NCI-H2107 (cell line): ENCODE data around the gene CTSD.

ENCODE experiments used
- DNase-seq: peaks from one replicate; lab custom pipeline; 2025; lab: John Stamatoyannopoulos, UW

The CTSD gene

GRCh38 chr11:1744891-1745700 lies 18.6 kb downstream of the CTSD start:
- no peak for DNase-seq

- DNase-seq = no peak
These were observed 19.4 kb downstream of the CTSD start for GRCh38 chr11:1744137-1744886.

GRCh38 chr11:1743585-1744136 lies 20.1 kb downstream of the CTSD start:
- DNase-seq = no peak

DNA sequence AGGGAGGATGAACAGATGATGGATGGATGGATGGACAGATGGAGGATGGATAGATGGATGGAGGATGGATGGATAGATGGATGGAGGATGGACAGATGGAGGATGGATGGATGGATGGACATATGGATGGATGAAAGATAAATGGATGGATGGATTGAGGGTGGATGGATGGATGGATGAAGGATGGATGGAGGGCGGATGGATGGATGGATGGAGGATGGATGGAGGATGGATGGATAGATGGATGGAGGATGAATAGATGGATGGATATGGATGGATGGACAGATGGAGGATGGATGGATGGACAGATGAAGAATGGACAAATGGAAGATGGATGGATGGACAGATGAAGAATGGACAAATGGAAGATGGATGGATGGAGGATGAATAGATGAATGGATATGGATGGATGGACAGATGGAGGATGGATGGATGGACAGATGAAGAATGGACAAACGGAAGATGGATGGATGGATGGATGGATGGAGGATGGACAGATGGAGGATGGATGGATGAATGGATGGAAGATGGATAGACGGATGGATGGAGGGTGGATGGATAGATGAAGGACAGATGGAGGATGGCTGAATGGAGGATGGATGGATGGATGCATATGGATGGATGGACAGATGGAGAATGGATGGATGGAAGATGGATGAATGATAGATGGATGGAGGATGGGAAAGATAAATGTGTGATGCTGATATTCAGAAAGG lies 20.7 kb downstream of the CTSD start:
- no peak for DNase-seq

DNA sequence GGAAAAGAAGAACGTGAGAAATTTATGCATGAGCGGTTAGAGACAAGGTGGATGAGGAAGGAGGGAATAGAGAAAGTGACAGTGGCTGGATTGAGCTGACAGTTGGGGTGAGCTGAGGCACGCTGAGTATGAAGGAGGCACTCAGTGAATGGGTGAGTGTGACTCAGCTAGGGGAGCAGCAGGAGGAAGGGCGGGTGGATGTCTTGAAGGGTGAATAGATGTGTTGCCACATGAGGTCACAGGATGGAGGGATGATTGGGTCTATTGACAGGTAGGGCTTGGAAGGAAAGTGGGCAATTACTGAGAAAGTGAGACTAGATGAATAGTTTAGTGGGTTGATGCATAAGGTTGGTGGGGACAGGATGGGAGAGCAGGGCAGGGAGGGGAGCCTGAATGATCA lies 21.4 kb downstream of the CTSD start:
- no peak for DNase-seq

DNA sequence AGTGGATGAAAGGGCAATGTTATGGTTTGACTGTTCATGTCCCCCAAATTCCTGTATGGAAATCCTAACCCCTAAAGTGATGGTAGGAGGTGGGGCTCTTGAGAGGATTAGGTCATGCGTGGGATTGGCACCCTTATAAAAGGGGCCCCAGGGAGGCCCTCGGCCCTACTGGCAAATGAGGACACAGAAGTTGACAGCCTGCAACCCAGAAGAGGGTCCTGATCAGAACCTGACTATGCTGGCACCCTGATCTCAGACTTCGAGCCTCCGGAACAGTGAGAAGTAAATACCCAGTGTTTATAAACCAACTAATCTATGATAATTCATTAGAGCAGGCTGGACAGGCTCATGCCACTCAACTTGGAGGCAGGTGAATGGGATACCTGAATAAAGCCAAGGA lies 22.0 kb downstream of the CTSD start:
- no peak for DNase-seq

DNA sequence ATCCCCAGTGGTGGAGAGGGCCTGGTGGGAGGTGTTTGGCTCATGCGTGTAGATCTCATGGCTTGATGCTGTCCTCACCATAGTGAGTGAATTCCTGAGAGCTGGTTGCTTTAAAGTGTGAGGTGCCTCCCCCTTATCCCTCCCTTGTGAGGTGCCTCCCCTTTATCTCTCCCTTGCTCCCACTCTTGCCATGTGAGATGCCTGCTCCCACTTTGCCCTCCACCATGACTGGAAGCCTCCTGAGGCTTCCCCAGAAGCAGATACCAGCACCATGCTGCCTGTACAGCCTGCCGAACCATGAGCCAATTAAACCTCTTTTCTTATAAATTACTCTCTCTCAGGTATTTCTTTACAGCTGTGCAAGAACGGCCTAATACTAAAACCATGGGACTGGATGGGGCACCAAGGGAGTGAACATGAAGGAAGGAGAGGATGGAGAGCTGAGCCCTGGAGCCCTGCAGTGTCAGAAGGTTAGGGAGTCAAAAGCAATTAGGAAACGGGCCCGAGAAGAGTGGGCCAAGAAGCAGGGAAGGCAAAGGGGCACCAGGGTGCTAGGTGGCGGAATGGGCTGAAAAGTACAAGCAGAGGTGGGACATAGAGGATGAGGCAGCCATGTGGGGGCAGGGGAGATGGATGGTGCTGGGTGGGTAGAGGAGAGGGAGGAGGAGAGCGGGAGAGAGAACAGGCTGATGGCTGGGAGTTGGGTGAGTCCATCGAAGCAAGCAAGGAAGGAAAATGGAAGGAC lies 22.8 kb downstream of the CTSD start:
- DNase-seq = no peak

DNA sequence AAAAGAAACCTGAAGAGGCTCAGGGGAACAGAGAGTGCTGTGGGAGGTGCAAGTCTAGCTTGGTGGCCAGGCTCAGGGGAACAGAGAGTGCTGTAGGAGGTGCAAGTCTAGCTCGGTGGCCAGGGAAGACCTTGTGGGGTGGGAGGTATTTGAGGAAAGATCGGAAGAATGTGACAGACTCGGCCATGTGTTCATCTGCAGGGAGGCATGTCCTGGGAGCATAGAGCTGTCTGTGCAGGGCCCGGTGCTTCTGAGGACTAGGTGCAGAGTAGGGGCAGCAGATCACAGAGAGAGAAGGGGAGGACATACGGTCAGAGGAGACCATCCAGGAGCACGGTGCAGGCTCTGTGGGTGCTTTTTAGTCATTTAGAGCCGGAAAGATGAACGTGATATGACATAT lies 24.2 kb downstream of the CTSD start:
- no peak for DNase-seq

DNA sequence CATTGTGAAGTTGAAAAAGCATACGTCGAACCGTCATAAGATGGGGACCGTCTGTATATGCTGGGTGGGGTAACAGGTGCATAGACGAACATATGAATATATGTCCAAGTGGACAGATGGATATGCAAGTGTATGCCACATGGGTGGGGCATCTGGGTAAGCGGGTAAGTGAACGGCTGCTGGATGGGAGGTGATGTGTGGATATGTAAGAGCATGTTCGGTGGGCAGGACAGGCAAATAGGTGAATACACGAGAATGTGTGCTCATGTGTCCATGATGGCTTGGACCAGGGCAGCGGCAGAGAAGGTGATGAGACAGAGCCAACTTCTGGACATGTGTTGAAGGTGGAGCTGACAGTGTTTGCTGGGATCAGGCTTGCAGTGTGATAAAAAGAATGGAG lies 25.3 kb downstream of the CTSD start:
- DNase-seq = no peak

DNA sequence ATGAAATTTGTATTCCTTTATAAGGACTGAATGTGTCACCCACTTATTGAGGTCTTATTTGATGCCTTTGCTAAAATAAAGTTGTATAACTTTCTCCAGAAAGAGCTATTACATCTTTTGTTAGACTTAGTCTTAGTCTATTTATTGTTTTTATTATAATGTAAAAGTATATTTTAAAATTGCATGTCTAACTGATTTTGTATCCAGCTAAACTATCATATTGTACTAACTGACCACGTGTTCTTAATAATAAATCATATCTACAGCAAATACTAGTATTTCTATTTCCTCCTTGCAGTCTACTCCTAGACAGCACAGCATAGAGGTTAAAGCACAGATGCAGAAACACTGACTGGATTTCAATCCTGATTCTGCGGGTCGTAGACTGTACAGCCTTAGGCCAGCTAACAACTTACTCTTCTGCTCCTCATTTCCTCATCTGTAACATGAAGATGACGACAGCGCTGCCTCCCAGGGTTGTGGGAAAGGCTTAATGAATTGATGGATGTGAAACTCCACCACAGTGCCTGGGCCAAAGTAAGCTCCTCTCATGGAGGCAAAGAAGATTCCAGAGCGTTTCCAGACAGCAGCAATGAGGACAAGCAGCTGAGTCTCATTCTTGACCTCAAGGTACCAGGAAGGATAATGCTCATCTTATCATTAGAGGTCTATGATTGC lies 26.5 kb downstream of the CTSD start:
- DNase-seq = no peak

GRCh38 chr11:1736447-1736992 lies 27.2 kb downstream of the CTSD start:
- DNase-seq = no peak

DNA sequence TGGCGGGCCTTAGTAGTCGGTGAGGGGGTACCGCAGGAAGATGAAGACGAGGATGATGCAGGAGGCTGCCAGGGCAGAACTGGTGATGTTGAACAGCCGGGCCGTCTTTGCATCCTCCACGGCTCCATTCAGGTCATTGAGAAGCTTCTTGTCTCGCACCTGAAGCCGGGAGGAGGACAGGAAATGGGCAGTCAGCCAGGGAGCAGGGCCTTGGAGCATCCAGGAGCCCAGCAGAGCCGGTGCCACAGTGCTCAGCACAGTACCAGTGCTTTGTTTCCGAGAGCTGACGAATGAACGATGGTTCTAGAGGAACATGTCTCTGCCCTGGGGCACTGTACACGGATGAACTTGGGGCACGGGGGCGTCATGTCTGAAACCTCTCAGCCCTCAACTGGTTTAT lies 28.5 kb downstream of the CTSD start:
- DNase-seq = no peak

DNA sequence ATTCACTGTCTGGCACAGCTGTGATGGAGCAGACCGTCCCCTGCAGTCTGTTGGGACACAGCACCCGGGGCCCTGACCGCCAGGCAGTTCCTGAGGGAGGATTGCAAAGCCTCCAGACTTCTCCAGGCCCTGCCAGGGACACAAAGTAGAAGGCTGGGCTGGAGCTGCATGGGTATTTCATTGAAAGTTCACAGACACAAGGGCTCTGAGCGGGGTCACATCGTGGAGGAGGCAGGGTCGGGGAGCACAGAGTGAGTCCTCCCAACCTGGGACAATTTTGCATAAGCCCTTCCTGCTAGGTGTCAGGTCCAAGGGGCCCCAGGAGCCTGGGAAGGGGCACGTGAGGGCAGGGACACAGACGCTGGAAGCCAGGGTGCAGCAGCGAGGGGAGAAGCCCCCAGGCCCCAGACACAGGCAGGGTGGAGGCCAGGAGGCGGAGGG lies 29.1 kb downstream of the CTSD start:
- no peak for DNase-seq

- DNase-seq = no peak
These were observed 29.7 kb downstream of the CTSD start for GRCh38 chr11:1733716-1734640.

DNA sequence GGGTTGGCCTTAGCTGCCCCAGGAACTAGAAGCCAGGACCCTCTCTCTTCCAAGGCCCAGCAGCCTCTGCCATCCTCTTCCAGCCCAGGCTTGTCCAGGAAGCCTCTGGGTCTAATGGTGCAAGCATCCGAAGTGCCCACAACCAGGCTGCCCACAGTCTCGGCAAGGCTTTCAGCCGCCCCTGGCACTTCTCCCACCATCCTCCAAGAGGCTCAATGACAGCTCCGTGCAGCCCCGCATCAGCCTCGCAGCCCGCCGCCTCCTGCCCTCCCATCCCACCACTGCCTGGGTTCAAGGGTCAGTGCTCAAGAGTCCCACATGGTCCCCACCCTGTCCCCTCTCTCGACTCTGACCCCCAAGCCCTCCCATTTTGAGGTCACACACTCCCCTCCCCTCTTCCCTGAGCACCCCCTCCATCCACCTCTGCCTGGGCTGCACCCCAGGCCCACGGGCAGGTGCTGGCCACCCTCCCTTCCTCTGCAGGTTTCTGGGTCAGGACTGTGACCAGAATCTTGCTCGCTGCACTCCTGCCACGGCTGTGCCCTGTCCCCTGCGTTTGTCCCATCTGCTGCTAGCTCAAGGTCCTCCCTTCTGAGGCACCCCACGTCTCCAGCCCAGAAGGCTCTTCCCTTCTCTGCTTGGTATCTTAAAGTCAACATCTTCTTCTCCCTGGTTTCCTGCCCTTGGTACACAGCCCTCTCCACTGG lies 30.6 kb downstream of the CTSD start:
- DNase-seq = no peak

DNA sequence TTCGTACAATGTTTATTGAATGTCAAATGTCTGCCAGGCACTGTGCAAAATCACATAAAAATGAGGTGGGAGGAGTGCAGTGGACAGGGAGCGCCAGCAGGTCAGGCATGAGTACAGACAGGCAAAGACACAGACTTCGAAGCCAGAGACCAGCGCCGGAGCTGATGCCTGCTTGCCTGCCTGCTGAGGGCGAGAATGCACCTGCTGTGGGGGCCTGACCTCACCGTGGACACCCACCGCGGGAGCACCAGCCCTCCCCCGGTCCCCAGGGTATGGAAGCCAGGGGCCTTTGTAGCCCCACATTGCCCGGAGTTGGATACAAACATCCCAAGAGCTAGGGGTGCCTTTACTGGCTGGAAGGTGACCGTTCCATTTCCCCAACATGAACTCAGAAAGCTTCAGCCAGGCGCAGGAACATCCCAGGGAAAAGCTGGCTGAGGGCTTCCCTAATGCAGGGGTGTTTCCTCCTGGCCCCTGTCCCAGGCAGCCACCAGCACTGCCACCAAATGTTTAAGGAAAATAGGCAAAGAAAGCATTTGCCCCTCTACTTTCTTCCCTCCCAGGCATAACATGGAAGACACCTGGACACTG lies 31.2 kb downstream of the CTSD start:
- no peak for DNase-seq

GRCh38 chr11:1731451-1732059 lies 32.2 kb downstream of the CTSD start:
- no peak for DNase-seq

GRCh38 chr11:1730059-1730629 lies 33.6 kb downstream of the CTSD start:
- DNase-seq = no peak
